HepG2 (cell line): Measurements from ENCODE around the gene RBCK1. TPM values are rescaled to one million over a fixed set of nuclear protein-coding genes. Genes with fewer than 3 reads are reported as not detected.

Experiments
- ELF4 ChIP-seq: sonication (generic); formaldehyde crosslinking; IDR thresholded peaks from 2 replicates; pipeline ENCODE4 v1.5.0; 2020; ENCODE audit warnings: missing genetic modification reagents, mild to moderate bottlenecking, moderate library complexity, borderline replicate concordance
- EZH2 ChIP-seq: conservative IDR thresholded peaks from 2 replicates; pipeline ENCODE4 v1.6.1; 2012; ENCODE audit warnings: mild to moderate bottlenecking, low read depth, low read length, moderate library complexity
- FLYWCH1 ChIP-seq: sonication (generic); formaldehyde crosslinking; IDR thresholded peaks from 2 replicates; pipeline ENCODE4 v1.8.1; 2023; ENCODE audit warnings: mild to moderate bottlenecking, missing genetic modification reagents
- GMEB1 ChIP-seq: sonication (generic); formaldehyde crosslinking; IDR thresholded peaks from 2 replicates; pipeline ENCODE4 v1.5.1; 2020; ENCODE audit warnings: missing genetic modification reagents, mild to moderate bottlenecking, borderline replicate concordance
- MAF1 ChIP-seq: sonication (generic); formaldehyde crosslinking; IDR thresholded peaks from 2 replicates; pipeline ENCODE4 v1.5.0; 2020; ENCODE audit warnings: missing genetic modification reagents, borderline replicate concordance
- PBX2 ChIP-seq: IDR thresholded peaks from 2 replicates; pipeline ENCODE4 v1.6.1; 2016; ENCODE audit warnings: control low read depth
- PRMT3 ChIP-seq: sonication (generic); formaldehyde crosslinking; IDR thresholded peaks from 2 replicates; pipeline ENCODE4 v1.8.1; 2022; ENCODE audit warnings: low read depth, mild to moderate bottlenecking, moderate library complexity, missing genetic modification reagents, borderline replicate concordance
- RORA ChIP-seq: sonication (generic); formaldehyde crosslinking; IDR thresholded peaks from 2 replicates; pipeline ENCODE4 v1.5.0; 2020; ENCODE audit warnings: mild to moderate bottlenecking, missing genetic modification reagents, moderate library complexity
- SIX4 ChIP-seq: sonication (generic); formaldehyde crosslinking; IDR thresholded peaks from 2 replicates; pipeline ENCODE4 v1.4.0; 2020; ENCODE audit warnings: missing genetic modification reagents
- SP4 ChIP-seq: sonication (generic); formaldehyde crosslinking; IDR thresholded peaks from 2 replicates; pipeline ENCODE4 v1.8.1; 2023; ENCODE audit warnings: mild to moderate bottlenecking, missing genetic modification reagents
- TARDBP ChIP-seq: sonication (generic); formaldehyde crosslinking; IDR thresholded peaks from 2 replicates; pipeline ENCODE4 v1.8.0; 2022; ENCODE audit warnings: mild to moderate bottlenecking, missing genetic modification reagents
- ZFP62 ChIP-seq: sonication (generic); formaldehyde crosslinking; IDR thresholded peaks from 2 replicates; pipeline ENCODE4 v1.4.0; 2020; ENCODE audit warnings: missing genetic modification reagents
- ZNF317 ChIP-seq: sonication (generic); formaldehyde crosslinking; IDR thresholded peaks from 2 replicates; pipeline ENCODE4 v1.5.0; 2020; ENCODE audit warnings: mild to moderate bottlenecking, missing genetic modification reagents
- ZNF609 ChIP-seq: sonication (generic); formaldehyde crosslinking; IDR thresholded peaks from 2 replicates; pipeline ENCODE4 v1.4.0; 2020; ENCODE audit warnings: mild to moderate bottlenecking, missing genetic modification reagents, borderline replicate concordance
- polyA plus RNA-seq, 8 experiments: library from polyadenylated mRNA; depleted of rRNA in 3 of 8; stranded (reverse) in 7 of 8; unstranded in 1 of 8; fragments of >200 nt; fragmentation: Illumina TruSeq in 4 of 8; extraction: Trizol in 4 of 8; gene quantifications; 2 replicates each; pipeline versions ENCODE4 v1.2.1 to v1.2.3, GENCODE V29; 2011 to 2016; ENCODE audit warnings: low read depth in 4 of 8, missing spikeins in 1 of 8, mixed read lengths in 1 of 8; ENCODE audit not compliant: insufficient read depth in 1 of 8
- total RNA-seq, 5 experiments: library from RNA; depleted of rRNA; stranded (reverse); fragments of >200 nt; fragmentation: Illumina TruSeq; extraction: Trizol; gene quantifications; 2 replicates each; pipeline ENCODE4 v1.2.3, GENCODE V29; 2016; ENCODE audit warnings: low read depth in 1 of 5
- TF ChIP-seq, protein P1 (sequence below): sonication (generic); formaldehyde crosslinking; IDR thresholded peaks from 2 replicates; pipeline ENCODE4 v1.5.0; 2020; ENCODE audit warnings: mild to moderate bottlenecking, low read depth, missing genetic modification reagents, borderline replicate concordance
- TF ChIP-seq, protein P2 (sequence below): sonication (generic); formaldehyde crosslinking; IDR thresholded peaks from 2 replicates; pipeline ENCODE4 v1.8.1; 2023; ENCODE audit warnings: mild to moderate bottlenecking, missing genetic modification reagents, borderline replicate concordance

The RBCK1 gene
- total and polyA plus RNA-seq, 2 of the 13 experiments (the other 11 are each of a cell fraction or from before 2014, with no cell fraction given): 149 to 215 TPM

GRCh38 chr20:407133-407952 lies 756 bp upstream of the RBCK1 start (continued):
- TF ChIP-seq PRMT3 (CRISPR knock-in tag) (peak; percentile 93), RORA (CRISPR knock-in tag) (no peak), ZNF609 (peak; percentile 28; the same call in 1 of the 2 replicates), TARDBP (CRISPR knock-in tag) (peak; percentile 70), ZFP62 (CRISPR knock-in tag) (peak; percentile 89; the same call in 1 of the 2 replicates), GMEB1 (CRISPR knock-in tag) (peak; percentile 45; the same call in 1 of the 2 replicates), PBX2 (0 out of 2 replicates have a peak, but pooled peaks have one; percentile 39), SIX4 (peak; percentile 66), SP4 (CRISPR knock-in tag) (peak; percentile 65), FLYWCH1 (CRISPR knock-in tag) (peak; percentile 14; the same call in 1 of the 2 replicates), ZNF317 (peak; percentile 75), MAF1 (CRISPR knock-in tag) (peak; percentile 90; the same call in 1 of the 2 replicates), EZH2 (no peak), ELF4 (CRISPR knock-in tag) (peak; percentile 84; the same call in 1 of the 2 replicates)
- TF ChIP-seq, protein P1, sequence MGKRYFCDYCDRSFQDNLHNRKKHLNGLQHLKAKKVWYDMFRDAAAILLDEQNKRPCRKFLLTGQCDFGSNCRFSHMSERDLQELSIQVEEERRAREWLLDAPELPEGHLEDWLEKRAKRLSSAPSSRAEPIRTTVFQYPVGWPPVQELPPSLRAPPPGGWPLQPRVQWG: 0 out of 2 replicates have a peak, but pooled peaks have one; percentile 57
- TF ChIP-seq, protein P2, sequence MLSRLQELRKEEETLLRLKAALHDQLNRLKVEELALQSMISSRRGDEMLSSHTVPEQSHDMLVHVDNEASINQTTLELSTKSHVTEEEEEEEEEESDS: peak; percentile 78; the same call in 1 of the 2 replicates
